SK-N-MC (cell line): Measurements from ENCODE around the gene PEX3.

ENCODE experiments used
- EZH2 ChIP-seq: fragments of 200-600 bp; sonication (generic); IDR thresholded peaks from one replicate; pipeline ENCODE4 v1.6.1; 2017; ENCODE audit warnings: antibody characterized with exemption
- POLR2AphosphoS5 ChIP-seq: IDR thresholded peaks from 2 replicates; pipeline ENCODE4 v1.6.1; 2012; ENCODE audit warnings: mild to moderate bottlenecking, low read depth, low read length, borderline replicate concordance

GRCh38 chr6:143539106-143539505 is 88.5 kb downstream of the PEX3 start:
- no peak for TF ChIP-seq POLR2AphosphoS5
- TF ChIP-seq EZH2, result no peak
